ENCODE measurements around the gene TLE5. TPM values are rescaled to one million over a fixed set of nuclear protein-coding genes. Genes with fewer than 3 reads are reported as not detected.
"Not testable (repeated sequence)": the region's sequence is repeated elsewhere in the genome, so short reads cannot be mapped to it uniquely, and the experiment has no call there.

The TLE5 gene
- total and polyA plus RNA-seq, 2 of the 4 experiments (the other 2 are of a cell fraction) = 119 to 407 TPM

GRCh38 chr19:3094601-3095440 is 32.5 kb upstream of the TLE5 start (continued):
- no peak for TF ChIP-seq ELK1 (IDR thresholded peaks at IDR 0.05; ENCODE audit: borderline replicate concordance, low read depth, low read length)
- TF ChIP-seq CHD1 (IDR thresholded peaks at IDR 0.05; ENCODE audit: low read depth, low read length) = no peak

- intact Hi-C loops (cut with micrococcal nuclease) = not testable (repeated sequence)
These were observed 27.1 kb upstream of the TLE5 start for GRCh38 chr19:3089299-3089855.

More at GRCh38 chr19:3089299-3089855, 27.1 kb upstream of the TLE5 start:
- H4K8ac ChIP-seq (ENCODE audit: low read depth in 2 of 2, low read length in 2 of 2); H3K9me1 ChIP-seq (ENCODE audit: insufficient read depth, low read length); H3K4me3 ChIP-seq (ENCODE audit: insufficient read depth, low read depth, low read length); H3K23ac ChIP-seq (ENCODE audit: low read depth, low read length); H2AFZ ChIP-seq (replicated peaks; ENCODE audit: low read length, poor library complexity); H3K4me2 ChIP-seq (ENCODE audit: low read depth, low read length); ATAC-seq (ENCODE audit: low read depth); H4K91ac ChIP-seq (ENCODE audit: insufficient read depth, low read depth, low read length); H2BK20ac ChIP-seq (ENCODE audit: low read depth, low read length); H3K18ac ChIP-seq (ENCODE audit: low read depth, low read length); POLR2A ChIA-PET (ENCODE audit: unreplicated experiment); H3K14ac ChIP-seq (replicated peaks; ENCODE audit: low read depth, low read length); H2BK120ac ChIP-seq (ENCODE audit: low read depth, low read length); DNase-seq; H3K9ac ChIP-seq (ENCODE audit: low read depth, low read length); H3K79me1 ChIP-seq (ENCODE audit: low read depth in 1 of 2, low read length in 2 of 2); H3K9me3 ChIP-seq (ENCODE audit: control insufficient read depth, insufficient read depth, low read length); H3K27ac ChIP-seq (ENCODE audit: insufficient read depth, low read length); H2BK15ac ChIP-seq (ENCODE audit: low read depth, low read length); BruUV-seq (replicated peaks); H3K27me3 ChIP-seq (ENCODE audit: control insufficient read depth, insufficient read depth, low read length); H4K20me1 ChIP-seq (ENCODE audit: insufficient read depth, low read length); in situ Hi-C loops (cut with MboI; ENCODE audit: low sequenced_read_pairs); H3K4ac ChIP-seq (ENCODE audit: low read depth, low read length); H4K5ac ChIP-seq (ENCODE audit: low read depth, low read length); H2BK5ac ChIP-seq (ENCODE audit: low read depth, low read length, poor library complexity, severe bottlenecking); H2AK5ac ChIP-seq (ENCODE audit: low read depth, low read length); H3K36me3 ChIP-seq (ENCODE audit: control insufficient read depth, insufficient read depth, low read length); dilution Hi-C loops (cut with HindIII; ENCODE audit: low sequenced_read_pairs, unreplicated experiment); H3K56ac ChIP-seq (ENCODE audit: extremely low read depth, insufficient read depth, low read length); H3K4me1 ChIP-seq (ENCODE audit: control insufficient read depth, insufficient read depth, low read length): not testable (repeated sequence)
- H2AK9ac ChIP-seq (replicated peaks; ENCODE audit: low read depth, low read length, poor library complexity) = peak overlapping the region; percentile 50
- CTCF ChIA-PET = interaction anchor here (0.8 kb wide), 1 partner anchor 14 kb away, joined by 4 read pairs; no protein-coding TSS in a partner anchor
- no CpG with 5 or more reads among the region's 7 CpGs for WGBS, 2 experiments (ENCODE audit: extremely low coverage in 2 of 2, insufficient read length in 1 of 2)

Data from IMR-90 (cell line).